Suprapubic skin (tissue), 4 donors: ENCODE measurements around the gene ESRRB. TPM values are rescaled to one million over a fixed set of nuclear protein-coding genes. Genes with fewer than 3 reads are reported as not detected.

Experiments
- DNase-seq, 2 donors: peaks; one replicate each; pipeline ENCODE4 v3.0.0-alpha.2; 2019; ENCODE audit warnings: low spot score in 2 of 2
- H3K27ac ChIP-seq: fragments of 200-600 bp; sonication (generic); one replicate; pipeline ENCODE4 v1.5.1; 2019
- H3K27me3 ChIP-seq: fragments of 200-600 bp; sonication (generic); one replicate; pipeline ENCODE4 v1.5.1; 2019
- H3K36me3 ChIP-seq: fragments of 200-600 bp; sonication (generic); one replicate; pipeline ENCODE4 v1.5.1; 2019
- H3K4me1 ChIP-seq: fragments of 200-600 bp; sonication (generic); one replicate; pipeline ENCODE4 v1.5.1; 2019
- H3K4me3 ChIP-seq: fragments of 200-600 bp; sonication (generic); one replicate; pipeline ENCODE4 v1.5.1; 2019; ENCODE audit warnings: mild to moderate bottlenecking
- H3K9me3 ChIP-seq: fragments of 200-600 bp; sonication (generic); one replicate; pipeline ENCODE4 v1.5.1; 2019
- EP300 ChIP-seq: sonication (generic); formaldehyde crosslinking; IDR thresholded peaks from one replicate; pipeline ENCODE4 v1.6.1; 2017; ENCODE audit warnings: antibody characterized with exemption
- POLR2A ChIP-seq, 2 donors: fragments of 450-650 bp; IDR thresholded peaks; one replicate each; pipeline ENCODE4 v1.6.1; 2017; ENCODE audit warnings: antibody characterized with exemption in 2 of 2, mild to moderate bottlenecking in 2 of 2, moderate library complexity in 2 of 2
- POLR2AphosphoS5 ChIP-seq, 3 donors: sonication (generic); formaldehyde crosslinking; IDR thresholded peaks; one replicate each; pipeline ENCODE4 v1.6.1; 2017; ENCODE audit warnings: antibody characterized with exemption in 3 of 3
- WGBS: methylation state at CpG from one replicate; pipeline ENCODE4 v1.1.5; 2018; 5-methylcytosine and 5-hydroxymethylcytosine counted together
- total RNA-seq, 4 donors: library from RNA; depleted of rRNA; stranded (reverse); fragments of >200 nt; gene quantifications; one replicate each; pipeline ENCODE4 v1.1.0, GENCODE V29; 2016
- TF ChIP-seq, protein P1 (sequence below), 2 donors: fragments of 200-600 bp in 1 of 2; fragments of 450-650 bp in 1 of 2; sonication (generic) in 1 of 2; IDR thresholded peaks; one replicate each; pipeline ENCODE4 v1.5.1; 2016 to 2019; ENCODE audit warnings: antibody characterized with exemption in 2 of 2, mild to moderate bottlenecking in 1 of 2, moderate library complexity in 1 of 2

Gene ESRRB
- total RNA-seq, 4 donors from 2014 or later = 0.38 TPM; not detected in 3

DNA sequence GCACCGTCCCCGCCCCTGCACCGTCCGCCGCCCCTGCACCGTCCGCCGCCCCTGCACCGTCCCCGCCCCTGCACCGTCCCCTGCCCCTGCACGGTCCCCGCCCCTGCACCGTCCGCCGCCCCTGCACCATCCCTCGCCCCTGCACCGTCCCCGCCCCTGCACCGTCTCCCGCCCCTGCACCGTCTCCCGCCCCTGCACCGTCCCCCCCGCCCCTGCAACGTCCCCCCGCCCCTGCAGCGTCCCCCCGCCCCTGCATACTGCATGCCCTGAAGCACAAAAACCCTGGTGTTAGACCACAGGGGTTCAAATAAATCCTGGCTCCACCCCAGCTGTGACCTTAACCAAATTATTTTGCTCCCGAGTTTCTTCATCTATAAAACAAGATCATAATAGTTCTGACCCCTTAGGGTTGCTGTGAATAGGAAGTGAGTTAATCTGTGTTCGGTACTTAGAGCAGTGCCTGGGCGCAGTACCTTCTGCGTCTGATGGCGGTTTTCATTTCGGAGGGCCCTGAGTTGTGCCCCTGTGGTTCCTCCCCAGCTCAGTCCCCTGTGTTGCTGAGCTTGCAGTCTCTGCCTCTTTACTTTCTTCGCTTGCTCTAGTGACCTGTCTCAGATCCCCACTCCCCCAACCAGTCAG is 38.1 kb downstream of the ESRRB start:
- Histone ChIP-seq H3K9me3 (no peaks in the 10 kb centered on the region), H3K27me3 (peaks cover 26% of the 10 kb centered on the region), H3K4me1 (peaks cover 2% of the 10 kb centered on the region), H3K27ac (no peak overlapping the region), H3K36me3 (no peaks in the 10 kb centered on the region), H3K4me3 (no peak overlapping the region)
- TF ChIP-seq, protein P1, sequence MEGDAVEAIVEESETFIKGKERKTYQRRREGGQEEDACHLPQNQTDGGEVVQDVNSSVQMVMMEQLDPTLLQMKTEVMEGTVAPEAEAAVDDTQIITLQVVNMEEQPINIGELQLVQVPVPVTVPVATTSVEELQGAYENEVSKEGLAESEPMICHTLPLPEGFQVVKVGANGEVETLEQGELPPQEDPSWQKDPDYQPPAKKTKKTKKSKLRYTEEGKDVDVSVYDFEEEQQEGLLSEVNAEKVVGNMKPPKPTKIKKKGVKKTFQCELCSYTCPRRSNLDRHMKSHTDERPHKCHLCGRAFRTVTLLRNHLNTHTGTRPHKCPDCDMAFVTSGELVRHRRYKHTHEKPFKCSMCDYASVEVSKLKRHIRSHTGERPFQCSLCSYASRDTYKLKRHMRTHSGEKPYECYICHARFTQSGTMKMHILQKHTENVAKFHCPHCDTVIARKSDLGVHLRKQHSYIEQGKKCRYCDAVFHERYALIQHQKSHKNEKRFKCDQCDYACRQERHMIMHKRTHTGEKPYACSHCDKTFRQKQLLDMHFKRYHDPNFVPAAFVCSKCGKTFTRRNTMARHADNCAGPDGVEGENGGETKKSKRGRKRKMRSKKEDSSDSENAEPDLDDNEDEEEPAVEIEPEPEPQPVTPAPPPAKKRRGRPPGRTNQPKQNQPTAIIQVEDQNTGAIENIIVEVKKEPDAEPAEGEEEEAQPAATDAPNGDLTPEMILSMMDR (IDR thresholded peaks at IDR 0.05) = no peak
- TF ChIP-seq POLR2A (IDR thresholded peaks at IDR 0.05) = no peak
- no peak for DNase-seq
- WGBS = 18% methylated on average over 11 of the region's 36 CpGs

DNA sequence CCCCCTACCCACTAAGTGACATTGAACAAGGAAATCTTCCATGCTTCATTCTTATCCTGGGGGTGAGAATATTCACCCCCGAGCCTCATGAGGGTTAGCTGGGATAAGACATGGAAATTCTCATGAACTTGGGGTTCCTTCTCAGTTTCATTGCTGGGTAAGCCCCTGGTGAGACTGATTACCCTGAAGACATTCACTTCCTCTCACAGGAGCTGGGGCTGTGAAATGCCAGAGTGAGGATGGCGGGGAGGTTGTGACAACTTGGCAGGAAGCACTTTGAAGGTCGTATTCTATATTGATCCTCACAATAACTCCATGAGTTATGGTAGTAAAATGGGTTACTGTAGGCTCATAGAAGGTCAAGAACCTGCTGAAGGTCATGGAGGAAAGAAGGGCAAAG is 43.5 kb downstream of the ESRRB start:
- Histone ChIP-seq H3K4me3 (no peak overlapping the region), H3K36me3 (no peaks in the 10 kb centered on the region), H3K27me3 (peaks cover 11% of the 10 kb centered on the region), H3K4me1 (no peaks in the 10 kb centered on the region), H3K27ac (no peak overlapping the region), H3K9me3 (no peaks in the 10 kb centered on the region)
- WGBS = 63% methylated on average over 3 of the region's 3 CpGs
- TF ChIP-seq EP300 (no peak), POLR2AphosphoS5 (IDR thresholded peaks at IDR 0.05) (no peak), POLR2A (IDR thresholded peaks at IDR 0.05) (no peak)
- TF ChIP-seq, protein P1 (IDR thresholded peaks at IDR 0.05) = no peak
- DNase-seq = no peak

DNA sequence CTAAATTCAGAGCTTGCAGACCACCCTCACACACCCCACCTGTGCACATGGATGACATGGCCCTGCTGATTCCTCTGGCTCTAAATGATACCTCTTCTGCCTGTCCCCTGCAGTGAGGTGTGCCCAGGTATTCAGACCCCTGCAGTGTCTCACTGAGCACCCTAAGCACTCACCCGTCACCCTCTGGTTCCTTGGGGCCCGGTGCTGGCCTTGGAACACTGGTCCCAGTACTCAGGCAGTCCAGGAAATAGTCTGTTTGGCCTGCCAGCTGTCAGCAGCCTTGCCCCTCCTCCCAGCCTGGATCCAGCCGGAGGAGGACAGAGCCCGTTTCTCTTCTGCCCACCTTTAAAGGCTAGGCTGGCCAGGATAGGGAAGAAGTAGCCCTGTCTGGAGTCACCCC is 44.9 kb downstream of the ESRRB start:
- 93% methylated on average over 4 of the region's 4 CpGs for WGBS
- H3K36me3 ChIP-seq = no peaks in the 10 kb centered on the region
- H3K4me3 ChIP-seq = no peak overlapping the region
- TF ChIP-seq POLR2AphosphoS5 (IDR thresholded peaks at IDR 0.05) (no peak), EP300 (no peak), POLR2A (IDR thresholded peaks at IDR 0.05) (no peak)
- TF ChIP-seq, protein P1 (IDR thresholded peaks at IDR 0.05) = no peak
- H3K4me1 ChIP-seq = no peaks in the 10 kb centered on the region
- peaks cover 8% of the 10 kb centered on the region for H3K27me3 ChIP-seq
- DNase-seq = no peak
- H3K9me3 ChIP-seq = no peaks in the 10 kb centered on the region
- H3K27ac ChIP-seq = no peak overlapping the region

DNA sequence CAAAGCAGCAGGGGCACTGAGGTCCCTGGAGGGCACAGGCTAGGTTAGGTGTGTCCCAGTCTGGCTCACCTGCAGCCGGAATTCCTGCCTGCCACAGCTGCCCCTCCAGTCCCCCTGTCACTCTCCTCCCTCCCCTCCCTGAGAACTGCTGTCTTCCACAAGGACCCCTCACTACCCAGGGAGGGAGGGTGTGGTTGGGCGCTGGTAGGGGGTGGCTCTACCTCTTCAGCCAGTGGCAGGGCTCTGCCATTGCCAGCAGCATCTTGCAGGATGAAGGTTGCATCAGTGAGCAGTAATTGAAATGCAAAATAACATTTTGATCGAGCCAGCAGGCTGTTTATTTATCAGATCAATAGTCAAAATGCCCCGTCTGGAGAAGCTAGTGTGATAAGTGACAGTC is 45.7 kb downstream of the ESRRB start:
- H3K4me3 ChIP-seq = no peak overlapping the region
- no peak overlapping the region for H3K27ac ChIP-seq
- H3K36me3 ChIP-seq = no peaks in the 10 kb centered on the region
- WGBS = 53% methylated on average over 3 of the region's 4 CpGs
- H3K27me3 ChIP-seq = peaks cover 3% of the 10 kb centered on the region
- DNase-seq = no peak
- TF ChIP-seq POLR2A (IDR thresholded peaks at IDR 0.05) = no peak
- no peak for TF ChIP-seq EP300
- TF ChIP-seq POLR2AphosphoS5 (IDR thresholded peaks at IDR 0.05) = no peak
- TF ChIP-seq, protein P1 (IDR thresholded peaks at IDR 0.05) = no peak
- no peaks in the 10 kb centered on the region for H3K9me3 ChIP-seq
- no peaks in the 10 kb centered on the region for H3K4me1 ChIP-seq

DNA sequence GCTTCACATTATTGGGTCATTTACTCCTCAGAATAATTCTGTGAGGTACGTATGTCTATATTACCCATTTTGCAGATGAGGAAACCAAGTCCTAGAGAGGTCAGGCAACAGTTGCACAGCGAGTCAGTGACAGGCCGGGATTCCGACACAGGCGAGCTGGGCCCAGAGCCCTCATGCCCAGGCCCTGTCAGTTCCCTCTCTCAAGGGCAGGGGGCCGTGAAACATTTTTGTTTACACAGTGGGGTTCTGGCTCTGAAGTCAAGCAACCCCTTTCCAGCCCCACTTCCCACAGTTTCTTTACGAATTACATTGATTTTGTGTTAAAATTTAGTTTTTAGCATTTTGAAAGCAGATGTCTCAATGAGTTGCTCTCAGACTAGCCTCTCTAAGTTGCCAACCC is 46.7 kb downstream of the ESRRB start:
- Histone ChIP-seq H3K27ac (no peak overlapping the region), H3K27me3 (peaks cover 3% of the 10 kb centered on the region), H3K4me1 (no peaks in the 10 kb centered on the region), H3K4me3 (no peak overlapping the region), H3K9me3 (no peaks in the 10 kb centered on the region), H3K36me3 (no peaks in the 10 kb centered on the region)
- TF ChIP-seq POLR2A (IDR thresholded peaks at IDR 0.05) (no peak), POLR2AphosphoS5 (IDR thresholded peaks at IDR 0.05) (no peak), EP300 (no peak)
- TF ChIP-seq, protein P1 (IDR thresholded peaks at IDR 0.05) = no peak
- 93% methylated on average over 7 of the region's 7 CpGs for WGBS
- no peak for DNase-seq
